ENCODE data around the gene FHOD3. TPM values are rescaled to one million over a fixed set of nuclear protein-coding genes. Genes with fewer than 3 reads are reported as not detected.

Gene FHOD3
- total RNA-seq, 2 experiments from 2014 or later, result not detected

DNA sequence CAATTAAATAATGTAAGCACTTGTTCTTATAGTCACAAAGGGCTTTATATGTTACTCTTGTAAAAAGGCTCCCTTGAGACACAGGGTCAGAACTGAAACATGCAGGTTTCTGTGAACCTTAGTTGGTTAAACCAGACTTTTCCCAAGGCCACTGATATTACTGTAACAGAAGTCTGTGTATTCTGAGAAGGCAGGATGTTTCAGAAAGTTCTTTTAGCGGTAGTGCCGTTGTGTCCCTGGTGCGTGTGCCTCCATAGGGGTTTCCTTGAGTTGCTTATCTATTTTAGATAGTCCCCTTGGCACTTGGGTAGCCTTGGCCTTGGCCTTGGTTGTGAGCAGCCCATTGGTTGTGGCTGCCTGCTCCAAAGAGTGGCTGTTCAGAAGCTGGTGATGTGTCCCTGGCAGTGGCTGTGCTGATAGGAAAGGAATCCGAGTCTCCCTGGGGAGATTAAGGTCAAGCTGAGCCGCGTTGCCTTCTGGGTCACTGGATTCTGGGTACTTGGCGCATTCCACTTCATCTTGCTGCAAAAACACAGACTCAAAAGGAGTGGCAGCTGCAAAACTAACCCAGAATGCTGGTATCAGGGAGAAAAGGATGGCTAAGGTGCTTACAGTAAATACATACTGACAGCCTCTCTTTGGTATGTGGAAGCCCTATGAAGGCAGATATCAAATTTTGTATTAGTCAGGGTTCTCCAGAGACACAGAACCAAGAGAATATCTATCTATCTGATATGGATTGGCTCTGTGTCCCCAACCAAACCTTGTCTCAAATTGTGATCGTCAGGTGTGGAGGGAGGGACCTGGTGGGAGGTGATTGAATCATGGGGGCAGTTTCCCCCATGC, 69.7 kb downstream of the FHOD3 start:
- no peaks in the 10 kb centered on the region for H3K36me3 Mint-ChIP-seq
- CTCF ChIA-PET, result no interaction called here
- no peak overlapping the region for H3K4me3 Mint-ChIP-seq
- peaks cover 21% of the 10 kb centered on the region for H3K27me3 Mint-ChIP-seq
- H3K4me1 Mint-ChIP-seq (ENCODE audit: low read depth), result no peaks in the 10 kb centered on the region
- peaks cover 4% of the 10 kb centered on the region for H3K9me3 Mint-ChIP-seq
- no peak for DNase-seq
- no peak overlapping the region for H3K27ac Mint-ChIP-seq
- POLR2A ChIA-PET, result no interaction called here
- intact Hi-C loops (cut with micrococcal nuclease), result no loop called here

- peaks cover 4% of the 10 kb centered on the region for H3K9me3 Mint-ChIP-seq
- no peak overlapping the region for H3K4me3 Mint-ChIP-seq
- no peak overlapping the region for H3K27ac Mint-ChIP-seq
- intact Hi-C loops (cut with micrococcal nuclease), result no loop called here
- no peak for DNase-seq
- ChIA-PET POLR2A (no interaction called here), CTCF (no interaction called here)
- no peaks in the 10 kb centered on the region for H3K36me3 Mint-ChIP-seq
- H3K27me3 Mint-ChIP-seq, result peaks cover 30% of the 10 kb centered on the region
- H3K4me1 Mint-ChIP-seq (ENCODE audit: low read depth), result no peaks in the 10 kb centered on the region
Observed at GRCh38 chr18:36368889-36369288, 71.4 kb downstream of the FHOD3 start.

GRCh38 chr18:36372903-36373311, 75.4 kb downstream of the FHOD3 start:
- intact Hi-C loops (cut with micrococcal nuclease), result no loop called here
- peaks cover 4% of the 10 kb centered on the region for H3K9me3 Mint-ChIP-seq
- CTCF ChIA-PET, result no interaction called here
- peaks cover 26% of the 10 kb centered on the region for H3K27me3 Mint-ChIP-seq
- no peak overlapping the region for H3K4me3 Mint-ChIP-seq
- H3K27ac Mint-ChIP-seq, result no peak overlapping the region
- no peaks in the 10 kb centered on the region for H3K4me1 Mint-ChIP-seq (ENCODE audit: low read depth)
- no peaks in the 10 kb centered on the region for H3K36me3 Mint-ChIP-seq
- POLR2A ChIA-PET, result no interaction called here
- no peak for DNase-seq

- intact Hi-C loops (cut with micrococcal nuclease), result no loop called here
Observed at GRCh38 chr18:36374262-36374661, 76.7 kb downstream of the FHOD3 start.

GRCh38 chr18:36375118-36375517, 77.6 kb downstream of the FHOD3 start:
- ChIA-PET CTCF (no interaction called here), POLR2A (no interaction called here)
- intact Hi-C loops (cut with micrococcal nuclease), result no loop called here
- Mint-ChIP-seq H3K9me3 (peaks cover 4% of the 10 kb centered on the region), H3K4me3 (no peak overlapping the region), H3K27me3 (peaks cover 25% of the 10 kb centered on the region), H3K36me3 (no peaks in the 10 kb centered on the region), H3K4me1 (ENCODE audit: low read depth) (no peaks in the 10 kb centered on the region), H3K27ac (no peak overlapping the region)
- DNase-seq, result no peak

More at GRCh38 chr18:36374262-36374661, 76.7 kb downstream of the FHOD3 start:
- Mint-ChIP-seq H3K4me1 (ENCODE audit: low read depth) (no peaks in the 10 kb centered on the region), H3K36me3 (no peaks in the 10 kb centered on the region), H3K4me3 (no peak overlapping the region), H3K27me3 (peaks cover 27% of the 10 kb centered on the region), H3K27ac (no peak overlapping the region), H3K9me3 (peaks cover 4% of the 10 kb centered on the region)
- ChIA-PET POLR2A (no interaction called here), CTCF (no interaction called here)
- no peak for DNase-seq

- no peak for DNase-seq
- peaks cover 2% of the 10 kb centered on the region for H3K9me3 Mint-ChIP-seq
- intact Hi-C loops (cut with micrococcal nuclease), result no loop called here
- H3K36me3 Mint-ChIP-seq, result no peaks in the 10 kb centered on the region
- ChIA-PET POLR2A (no interaction called here), CTCF (no interaction called here)
- H3K4me3 Mint-ChIP-seq, result no peak overlapping the region
- H3K27ac Mint-ChIP-seq, result no peak overlapping the region
- H3K27me3 Mint-ChIP-seq, result peaks cover 22% of the 10 kb centered on the region
- H3K4me1 Mint-ChIP-seq (ENCODE audit: low read depth), result no peaks in the 10 kb centered on the region
Observed at GRCh38 chr18:36376361-36376760, 78.8 kb downstream of the FHOD3 start.

GRCh38 chr18:36377626-36378025, 80.1 kb downstream of the FHOD3 start:
- Mint-ChIP-seq H3K4me1 (ENCODE audit: low read depth) (no peaks in the 10 kb centered on the region), H3K9me3 (no peaks in the 10 kb centered on the region), H3K27me3 (peaks cover 14% of the 10 kb centered on the region), H3K4me3 (no peak overlapping the region), H3K27ac (no peak overlapping the region), H3K36me3 (no peaks in the 10 kb centered on the region)
- POLR2A ChIA-PET, result no interaction called here
- no peak for DNase-seq
- intact Hi-C loops (cut with micrococcal nuclease), result no loop called here
- CTCF ChIA-PET, result no interaction called here

DNA sequence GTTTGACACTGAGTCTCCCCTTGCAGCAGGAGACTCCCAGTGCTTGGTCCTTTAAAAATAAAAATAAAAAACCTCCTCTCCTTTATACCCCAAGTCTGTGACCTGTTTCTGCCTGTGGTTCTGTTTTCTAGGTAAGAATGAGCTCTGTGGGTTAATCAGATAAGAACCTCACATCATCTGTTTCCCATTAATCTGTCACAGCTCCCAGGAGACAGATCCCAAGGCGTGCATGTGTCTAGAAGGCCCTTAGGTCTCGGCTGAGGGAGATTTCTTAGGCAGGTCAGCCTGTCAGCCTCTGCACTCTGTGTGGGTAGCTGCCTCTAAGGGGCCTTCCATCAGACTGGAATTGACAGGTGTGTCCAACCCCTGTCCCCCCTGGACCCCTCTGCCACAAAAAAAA, 80.7 kb downstream of the FHOD3 start:
- no peaks in the 10 kb centered on the region for H3K36me3 Mint-ChIP-seq
- DNase-seq, result no peak
- ChIA-PET CTCF (no interaction called here), POLR2A (no interaction called here)
- H3K9me3 Mint-ChIP-seq, result no peaks in the 10 kb centered on the region
- H3K27ac Mint-ChIP-seq, result no peak overlapping the region
- no peaks in the 10 kb centered on the region for H3K4me1 Mint-ChIP-seq (ENCODE audit: low read depth)
- intact Hi-C loops (cut with micrococcal nuclease), result no loop called here
- H3K27me3 Mint-ChIP-seq, result peaks cover 10% of the 10 kb centered on the region
- no peak overlapping the region for H3K4me3 Mint-ChIP-seq

GRCh38 chr18:36379435-36379984, 82.0 kb downstream of the FHOD3 start:
- no peaks in the 10 kb centered on the region for H3K9me3 Mint-ChIP-seq
- H3K4me1 Mint-ChIP-seq (ENCODE audit: low read depth), result no peaks in the 10 kb centered on the region
- DNase-seq, result no peak
- peaks cover 2% of the 10 kb centered on the region for H3K27me3 Mint-ChIP-seq
- ChIA-PET POLR2A (no interaction called here), CTCF (no interaction called here)
- H3K4me3 Mint-ChIP-seq, result no peak overlapping the region
- H3K27ac Mint-ChIP-seq, result no peak overlapping the region
- no peaks in the 10 kb centered on the region for H3K36me3 Mint-ChIP-seq
- intact Hi-C loops (cut with micrococcal nuclease), result no loop called here

DNA sequence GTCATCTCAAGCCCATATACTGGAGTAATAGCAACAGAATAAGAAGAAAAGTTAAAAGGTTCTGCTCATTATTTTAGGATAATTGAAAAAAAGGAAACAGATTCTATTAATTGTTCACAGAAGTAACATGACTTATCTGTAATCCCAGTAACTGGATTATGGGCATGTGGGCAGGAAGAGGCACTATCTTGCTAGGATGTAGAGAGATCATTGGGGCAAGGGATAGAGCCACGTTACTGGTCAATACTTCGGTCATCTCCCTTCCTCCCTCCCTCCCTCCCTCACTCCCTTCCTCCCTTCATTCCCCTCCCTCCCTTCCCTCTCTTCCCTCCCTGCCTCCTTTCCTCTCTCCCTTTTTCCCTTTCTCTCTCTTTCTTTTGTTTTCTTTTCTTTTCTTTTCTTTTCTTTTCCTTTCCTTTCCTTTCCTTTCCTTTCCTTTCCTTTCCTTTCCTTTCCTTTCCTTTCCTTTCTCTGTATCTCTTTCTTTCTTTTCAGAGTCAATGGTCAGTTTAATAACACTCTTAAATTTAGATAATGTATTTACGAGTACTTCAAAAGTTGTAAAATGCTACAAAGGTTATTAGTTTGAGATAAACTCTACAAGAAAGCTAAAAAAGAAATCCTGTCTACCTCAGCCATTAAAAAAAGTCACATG, 82.8 kb downstream of the FHOD3 start:
- Mint-ChIP-seq H3K27ac (no peak overlapping the region), H3K4me1 (ENCODE audit: low read depth) (no peaks in the 10 kb centered on the region)
- POLR2A ChIA-PET, result no interaction called here

GRCh38 chr18:36381075-36381474, 83.6 kb downstream of the FHOD3 start:
- CTCF ChIA-PET, result no interaction called here
- Mint-ChIP-seq H3K27ac (no peak overlapping the region), H3K4me1 (ENCODE audit: low read depth) (no peaks in the 10 kb centered on the region), H3K9me3 (no peaks in the 10 kb centered on the region), H3K4me3 (no peak overlapping the region), H3K36me3 (no peaks in the 10 kb centered on the region), H3K27me3 (peaks cover 2% of the 10 kb centered on the region)
- POLR2A ChIA-PET, result no interaction called here
- no peak for DNase-seq
- intact Hi-C loops (cut with micrococcal nuclease), result no loop called here

More for the DNA sequence above, 82.8 kb downstream of the FHOD3 start:
- no peaks in the 10 kb centered on the region for H3K36me3 Mint-ChIP-seq
- no peak for DNase-seq
- no peaks in the 10 kb centered on the region for H3K9me3 Mint-ChIP-seq
- H3K4me3 Mint-ChIP-seq, result no peak overlapping the region
- peaks cover 2% of the 10 kb centered on the region for H3K27me3 Mint-ChIP-seq
- intact Hi-C loops (cut with micrococcal nuclease), result no loop called here
- CTCF ChIA-PET, result no interaction called here

DNA sequence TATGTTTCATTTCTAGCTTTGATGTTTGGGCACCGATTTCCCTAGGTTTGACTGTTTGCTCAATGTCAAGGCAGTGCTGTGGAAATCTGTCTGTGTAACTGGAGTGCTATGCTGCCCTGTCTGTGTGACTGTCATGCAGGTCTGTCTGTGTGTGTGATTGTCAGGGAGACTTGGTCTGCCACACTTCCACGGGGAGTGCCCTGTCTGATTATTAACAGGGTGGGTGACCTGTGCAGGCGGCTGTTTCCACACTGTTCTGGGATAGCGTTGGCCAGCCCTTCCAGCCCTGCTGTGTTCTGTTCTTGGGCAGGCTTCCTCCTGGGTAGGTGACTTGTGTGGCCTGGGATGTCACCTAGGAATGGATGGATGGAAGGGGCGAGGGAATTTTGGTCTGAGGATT, 85.3 kb downstream of the FHOD3 start:
- DNase-seq, result no peak
- intact Hi-C loops (cut with micrococcal nuclease), result no loop called here
- no peak overlapping the region for H3K4me3 Mint-ChIP-seq
- CTCF ChIA-PET, result no interaction called here
- no peaks in the 10 kb centered on the region for H3K4me1 Mint-ChIP-seq (ENCODE audit: low read depth)
- H3K27ac Mint-ChIP-seq, result no peak overlapping the region
- no peaks in the 10 kb centered on the region for H3K9me3 Mint-ChIP-seq
- H3K27me3 Mint-ChIP-seq, result peaks cover under 1% of the 10 kb centered on the region
- no peaks in the 10 kb centered on the region for H3K36me3 Mint-ChIP-seq
- POLR2A ChIA-PET, result no interaction called here
